ENCODE measurements around the gene RBM4B. TPM values are rescaled to one million over a fixed set of nuclear protein-coding genes. Genes with fewer than 3 reads are reported as not detected.

RBM4B gene
- total and polyA plus RNA-seq, 2 of the 13 experiments (the other 11 are each of a cell fraction or from before 2014, with no cell fraction given): 25.8 to 32.4 TPM

- TF ChIP-seq ZFX (CRISPR knock-in tag; IDR thresholded peaks at IDR 0.05; ENCODE audit: low read depth): peak; percentile 68; the same call in 1 of the 2 replicates
- TF ChIP-seq DMTF1 (CRISPR knock-in tag; IDR thresholded peaks at IDR 0.05): no peak
- TF ChIP-seq DMAP1 (CRISPR knock-in tag; IDR thresholded peaks at IDR 0.05): no peak
- TF ChIP-seq, protein P1, sequence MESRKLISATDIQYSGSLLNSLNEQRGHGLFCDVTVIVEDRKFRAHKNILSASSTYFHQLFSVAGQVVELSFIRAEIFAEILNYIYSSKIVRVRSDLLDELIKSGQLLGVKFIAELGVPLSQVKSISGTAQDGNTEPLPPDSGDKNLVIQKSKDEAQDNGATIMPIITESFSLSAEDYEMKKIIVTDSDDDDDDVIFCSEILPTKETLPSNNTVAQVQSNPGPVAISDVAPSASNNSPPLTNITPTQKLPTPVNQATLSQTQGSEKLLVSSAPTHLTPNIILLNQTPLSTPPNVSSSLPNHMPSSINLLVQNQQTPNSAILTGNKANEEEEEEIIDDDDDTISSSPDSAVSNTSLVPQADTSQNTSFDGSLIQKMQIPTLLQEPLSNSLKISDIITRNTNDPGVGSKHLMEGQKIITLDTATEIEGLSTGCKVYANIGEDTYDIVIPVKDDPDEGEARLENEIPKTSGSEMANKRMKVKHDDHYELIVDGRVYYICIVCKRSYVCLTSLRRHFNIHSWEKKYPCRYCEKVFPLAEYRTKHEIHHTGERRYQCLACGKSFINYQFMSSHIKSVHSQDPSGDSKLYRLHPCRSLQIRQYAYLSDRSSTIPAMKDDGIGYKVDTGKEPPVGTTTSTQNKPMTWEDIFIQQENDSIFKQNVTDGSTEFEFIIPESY (CRISPR knock-in tag; IDR thresholded peaks at IDR 0.05): peak; percentile 29; the same call in 1 of the 2 replicates
- peak; percentile 82; the same call in 1 of the 2 replicates for TF ChIP-seq RFX5 (IDR thresholded peaks at IDR 0.05; ENCODE audit: low read depth, low read length)
- TF ChIP-seq, protein P2, sequence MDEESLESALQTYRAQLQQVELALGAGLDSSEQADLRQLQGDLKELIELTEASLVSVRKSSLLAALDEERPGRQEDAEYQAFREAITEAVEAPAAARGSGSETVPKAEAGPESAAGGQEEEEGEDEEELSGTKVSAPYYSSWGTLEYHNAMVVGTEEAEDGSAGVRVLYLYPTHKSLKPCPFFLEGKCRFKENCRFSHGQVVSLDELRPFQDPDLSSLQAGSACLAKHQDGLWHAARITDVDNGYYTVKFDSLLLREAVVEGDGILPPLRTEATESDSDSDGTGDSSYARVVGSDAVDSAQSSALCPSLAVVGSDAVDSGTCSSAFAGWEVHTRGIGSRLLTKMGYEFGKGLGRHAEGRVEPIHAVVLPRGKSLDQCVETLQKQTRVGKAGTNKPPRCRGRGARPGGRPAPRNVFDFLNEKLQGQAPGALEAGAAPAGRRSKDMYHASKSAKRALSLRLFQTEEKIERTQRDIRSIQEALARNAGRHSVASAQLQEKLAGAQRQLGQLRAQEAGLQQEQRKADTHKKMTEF (CRISPR knock-in tag; IDR thresholded peaks at IDR 0.05): peak; percentile 43; the same call in 1 of the 2 replicates
- peak; percentile 95 for TF ChIP-seq RFX3 (CRISPR knock-in tag; IDR thresholded peaks at IDR 0.05)
- TF ChIP-seq GPBP1L1 (CRISPR knock-in tag; IDR thresholded peaks at IDR 0.05): no peak
- TF ChIP-seq, protein P3, sequence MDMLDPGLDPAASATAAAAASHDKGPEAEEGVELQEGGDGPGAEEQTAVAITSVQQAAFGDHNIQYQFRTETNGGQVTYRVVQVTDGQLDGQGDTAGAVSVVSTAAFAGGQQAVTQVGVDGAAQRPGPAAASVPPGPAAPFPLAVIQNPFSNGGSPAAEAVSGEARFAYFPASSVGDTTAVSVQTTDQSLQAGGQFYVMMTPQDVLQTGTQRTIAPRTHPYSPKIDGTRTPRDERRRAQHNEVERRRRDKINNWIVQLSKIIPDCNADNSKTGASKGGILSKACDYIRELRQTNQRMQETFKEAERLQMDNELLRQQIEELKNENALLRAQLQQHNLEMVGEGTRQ (IDR thresholded peaks at IDR 0.05; ENCODE audit: low read depth, low read length): 0 out of 2 replicates have a peak, but pooled peaks have one; percentile 6
- TF ChIP-seq, protein P3 (CRISPR knock-in tag; IDR thresholded peaks at IDR 0.05; ENCODE audit: borderline replicate concordance): no peak
- peak; percentile 96 for TF ChIP-seq FOSL2 (CRISPR knock-in tag; IDR thresholded peaks at IDR 0.05)
- TF ChIP-seq NAIF1 (CRISPR knock-in tag; IDR thresholded peaks at IDR 0.05; ENCODE audit: borderline replicate concordance): peak; percentile 82
- TF ChIP-seq, protein P4, sequence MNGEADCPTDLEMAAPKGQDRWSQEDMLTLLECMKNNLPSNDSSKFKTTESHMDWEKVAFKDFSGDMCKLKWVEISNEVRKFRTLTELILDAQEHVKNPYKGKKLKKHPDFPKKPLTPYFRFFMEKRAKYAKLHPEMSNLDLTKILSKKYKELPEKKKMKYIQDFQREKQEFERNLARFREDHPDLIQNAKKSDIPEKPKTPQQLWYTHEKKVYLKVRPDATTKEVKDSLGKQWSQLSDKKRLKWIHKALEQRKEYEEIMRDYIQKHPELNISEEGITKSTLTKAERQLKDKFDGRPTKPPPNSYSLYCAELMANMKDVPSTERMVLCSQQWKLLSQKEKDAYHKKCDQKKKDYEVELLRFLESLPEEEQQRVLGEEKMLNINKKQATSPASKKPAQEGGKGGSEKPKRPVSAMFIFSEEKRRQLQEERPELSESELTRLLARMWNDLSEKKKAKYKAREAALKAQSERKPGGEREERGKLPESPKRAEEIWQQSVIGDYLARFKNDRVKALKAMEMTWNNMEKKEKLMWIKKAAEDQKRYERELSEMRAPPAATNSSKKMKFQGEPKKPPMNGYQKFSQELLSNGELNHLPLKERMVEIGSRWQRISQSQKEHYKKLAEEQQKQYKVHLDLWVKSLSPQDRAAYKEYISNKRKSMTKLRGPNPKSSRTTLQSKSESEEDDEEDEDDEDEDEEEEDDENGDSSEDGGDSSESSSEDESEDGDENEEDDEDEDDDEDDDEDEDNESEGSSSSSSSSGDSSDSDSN (CRISPR knock-in tag; IDR thresholded peaks at IDR 0.05): 0 out of 2 replicates have a peak, but pooled peaks have one; percentile 25
- TF ChIP-seq SP1 (IDR thresholded peaks at IDR 0.05): no peak
- no peak for TF ChIP-seq SP1 (CRISPR knock-in tag; IDR thresholded peaks at IDR 0.05)
- peak; percentile 50 for TF ChIP-seq TEAD3 (CRISPR knock-in tag; optimal IDR thresholded peaks at IDR 0.05; ENCODE audit: borderline replicate concordance)
- TF ChIP-seq U2AF2 (IDR thresholded peaks at IDR 0.05; ENCODE audit: low read depth, low read length): 0 out of 2 replicates have a peak, but pooled peaks have one; percentile 76
Measured at GRCh38 chr11:66720223-66720898, 42.7 kb upstream of the RBM4B start (continued).

All from HepG2 (cell line).